IMR-90 (cell line): ENCODE results near the gene SLC23A1. TPM values are rescaled to one million over a fixed set of nuclear protein-coding genes. Genes with fewer than 3 reads are reported as not detected.

Experiments used
- ATAC-seq: fragments of 200-7000 bp; cut with Tn5 transposase; 2 replicates; pipeline ENCODE4 v1.9.1; 2020; ENCODE audit warnings: low read depth, mild to moderate bottlenecking, moderate library complexity
- BruUV-seq: library from RNA; stranded (reverse); fragments of 400-500 nt; replicated peaks from 2 replicates; lab custom pipeline; 2021; lab: Mats Ljungman, UMichigan
- CTCF ChIA-PET: fragments of 300-600 bp; formaldehyde crosslinking; extraction: SDS; loops from one replicate; lab custom pipeline; 2021; ENCODE audit warnings: antibody characterized with exemption; lab: Yijun Ruan, JAX
- POLR2A ChIA-PET: fragments of 300-600 bp; sonication (Branson Sonifier 250); formaldehyde crosslinking; loops from one replicate; lab custom pipeline; 2022; ENCODE audit warnings: antibody characterized with exemption; ENCODE audit not compliant: unreplicated experiment; lab: Charles Lee
- DNase-seq: peaks from one replicate; pipeline ENCODE4 v3.0.0; 2013
- H2AFZ ChIP-seq: replicated peaks from 2 replicates; pipeline ENCODE3; 2013; ENCODE audit warnings: low read length, mild to moderate bottlenecking; ENCODE audit not compliant: poor library complexity
- H2AK5ac ChIP-seq: 2 replicates; pipeline ENCODE4 v1.6.1; 2013; ENCODE audit warnings: low read depth, low read length, inconsistent platforms
- H2AK9ac ChIP-seq: replicated peaks from 2 replicates; pipeline ENCODE3; 2013; ENCODE audit warnings: mild to moderate bottlenecking, low read depth, low read length, moderate library complexity; ENCODE audit not compliant: poor library complexity
- H2BK120ac ChIP-seq: 2 replicates; pipeline ENCODE4 v1.6.1; 2013; ENCODE audit warnings: low read depth, low read length, inconsistent platforms
- H2BK15ac ChIP-seq: 3 replicates; pipeline ENCODE4 v1.6.1; 2013; ENCODE audit warnings: low read depth, low read length, inconsistent platforms
- H2BK20ac ChIP-seq: 2 replicates; pipeline ENCODE4 v1.6.1; 2013; ENCODE audit warnings: low read depth, mild to moderate bottlenecking, inconsistent platforms, low read length, moderate library complexity
- H2BK5ac ChIP-seq: 2 replicates; pipeline ENCODE4 v1.6.1; 2013; ENCODE audit warnings: mild to moderate bottlenecking, low read depth, low read length, inconsistent platforms; ENCODE audit not compliant: poor library complexity, severe bottlenecking
- H3K14ac ChIP-seq: replicated peaks from 2 replicates; pipeline ENCODE4 v1.6.1; 2013; ENCODE audit warnings: low read depth, low read length, inconsistent platforms
- H3K18ac ChIP-seq: 2 replicates; pipeline ENCODE4 v1.6.1; 2013; ENCODE audit warnings: low read depth, low read length, control low read depth
- H3K23ac ChIP-seq: 2 replicates; pipeline ENCODE4 v1.6.1; 2013; ENCODE audit warnings: low read depth, low read length, inconsistent platforms
- H3K27ac ChIP-seq: 2 replicates; pipeline ENCODE4 v1.5.1; 2013; ENCODE audit warnings: mild to moderate bottlenecking, control low read depth, low read length; ENCODE audit not compliant: insufficient read depth
- H3K27me3 ChIP-seq: 2 replicates; pipeline ENCODE4 v1.6.1; 2013; ENCODE audit warnings: low read length; ENCODE audit not compliant: control insufficient read depth, insufficient read depth
- H3K36me3 ChIP-seq: 2 replicates; pipeline ENCODE4 v1.6.1; 2013; ENCODE audit warnings: low read length, mixed read lengths; ENCODE audit not compliant: control insufficient read depth, insufficient read depth
- H3K4ac ChIP-seq: 2 replicates; pipeline ENCODE4 v1.6.1; 2013; ENCODE audit warnings: low read depth, low read length, inconsistent platforms
- H3K4me1 ChIP-seq: 2 replicates; pipeline ENCODE4 v1.6.1; 2013; ENCODE audit warnings: low read length, mixed read lengths; ENCODE audit not compliant: control insufficient read depth, insufficient read depth
- H3K4me2 ChIP-seq: 2 replicates; pipeline ENCODE4 v1.6.1; 2013; ENCODE audit warnings: low read depth, mild to moderate bottlenecking, control low read depth, low read length, moderate library complexity
- H3K4me3 ChIP-seq: 2 replicates; pipeline ENCODE4 v1.5.1; 2013; ENCODE audit warnings: low read depth, mild to moderate bottlenecking, control low read depth, low read length, moderate library complexity; ENCODE audit not compliant: insufficient read depth
- H3K56ac ChIP-seq: 2 replicates; pipeline ENCODE4 v1.6.1; 2013; ENCODE audit warnings: low read length, inconsistent platforms; ENCODE audit not compliant: insufficient read depth; ENCODE audit errors: extremely low read depth
- H3K79me1 ChIP-seq, 2 experiments: 2 replicates each; pipeline ENCODE4 v1.6.1; 2013; ENCODE audit warnings: low read length in 2 of 2, inconsistent platforms in 1 of 2, low read depth in 1 of 2
- H3K9ac ChIP-seq: 2 replicates; pipeline ENCODE4 v1.6.1; 2013; ENCODE audit warnings: low read depth, low read length, control low read depth
- H3K9me1 ChIP-seq: 2 replicates; pipeline ENCODE4 v1.6.1; 2013; ENCODE audit warnings: low read length, inconsistent platforms; ENCODE audit not compliant: insufficient read depth
- H3K9me3 ChIP-seq: 2 replicates; pipeline ENCODE4 v1.6.1; 2013; ENCODE audit warnings: low read length; ENCODE audit not compliant: control insufficient read depth, insufficient read depth
- H4K20me1 ChIP-seq: 2 replicates; pipeline ENCODE4 v1.6.1; 2013; ENCODE audit warnings: low read length, inconsistent platforms; ENCODE audit not compliant: insufficient read depth
- H4K5ac ChIP-seq: 2 replicates; pipeline ENCODE4 v1.6.1; 2013; ENCODE audit warnings: mild to moderate bottlenecking, low read depth, low read length, control low read depth
- H4K8ac ChIP-seq, 2 experiments: 2 replicates each; pipeline ENCODE4 v1.6.1; 2013; ENCODE audit warnings: low read depth in 2 of 2, low read length in 2 of 2, control low read depth in 1 of 2, inconsistent platforms in 1 of 2
- H4K91ac ChIP-seq: 2 replicates; pipeline ENCODE4 v1.6.1; 2013; ENCODE audit warnings: low read depth, low read length, inconsistent platforms; ENCODE audit not compliant: insufficient read depth
- BHLHE40 ChIP-seq: fragments of 150-350 bp; IDR thresholded peaks from 2 replicates; pipeline ENCODE4 v1.6.1; 2016; ENCODE audit warnings: mild to moderate bottlenecking, low read depth, low read length
- CEBPB ChIP-seq: IDR thresholded peaks from 2 replicates; pipeline ENCODE4 v1.6.1; 2012; ENCODE audit warnings: low read depth, low read length, improper control_type of control experiment
- CHD1 ChIP-seq: IDR thresholded peaks from 2 replicates; pipeline ENCODE4 v1.6.1; 2012; ENCODE audit warnings: low read depth, low read length, improper control_type of control experiment
- CTCF ChIP-seq: conservative IDR thresholded peaks from 2 replicates; pipeline ENCODE4 v1.5.1; 2012; ENCODE audit warnings: mild to moderate bottlenecking, low read depth, low read length, improper control_type of control experiment
- FOS ChIP-seq: fragments of 150-350 bp; IDR thresholded peaks from 2 replicates; pipeline ENCODE4 v1.6.1; 2016; ENCODE audit warnings: low read depth, low read length
- MAFK ChIP-seq: IDR thresholded peaks from 2 replicates; pipeline ENCODE4 v1.6.1; 2012; ENCODE audit warnings: low read depth, low read length, improper control_type of control experiment
- MAZ ChIP-seq: IDR thresholded peaks from 2 replicates; pipeline ENCODE4 v1.6.1; 2012; ENCODE audit warnings: low read depth, mild to moderate bottlenecking, low read length, improper control_type of control experiment, moderate library complexity, borderline replicate concordance
- MXI1 ChIP-seq: IDR thresholded peaks from 2 replicates; pipeline ENCODE4 v1.6.1; 2012; ENCODE audit warnings: low read depth, mild to moderate bottlenecking, low read length, moderate library complexity, borderline replicate concordance
- NFE2L2 ChIP-seq: fragments of 150-350 bp; IDR thresholded peaks from 2 replicates; pipeline ENCODE4 v1.6.1; 2016; ENCODE audit warnings: low read depth, mild to moderate bottlenecking, low read length
- POLR2A ChIP-seq: IDR thresholded peaks from 2 replicates; pipeline ENCODE4 v1.6.1; 2012; ENCODE audit warnings: mild to moderate bottlenecking, low read depth, low read length
- RAD21 ChIP-seq: IDR thresholded peaks from 2 replicates; pipeline ENCODE4 v1.6.1; 2012; ENCODE audit warnings: low read length, improper control_type of control experiment
- RCOR1 ChIP-seq: IDR thresholded peaks from 2 replicates; pipeline ENCODE4 v1.6.1; 2012; ENCODE audit warnings: mild to moderate bottlenecking, low read length, improper control_type of control experiment; ENCODE audit not compliant: insufficient replicate concordance
- RFX5 ChIP-seq: IDR thresholded peaks from 2 replicates; pipeline ENCODE4 v1.8.0; 2012; ENCODE audit warnings: low read depth, mild to moderate bottlenecking, low read length, moderate library complexity
- WGBS, 2 experiments: methylation state at CpG; one replicate each; pipeline versions ENCODE4 v1.1.5 to v1.1.7; 2013; ENCODE audit warnings: missing lambda C conversion rate in 2 of 2; ENCODE audit not compliant: insufficient read length in 1 of 2; ENCODE audit errors: extremely low coverage in 2 of 2; 5-methylcytosine and 5-hydroxymethylcytosine counted together
- dilution Hi-C: fragments of 300-500 bp; cut with HindIII; formaldehyde crosslinking; loops from one replicate; pipeline ENCODE4 v1.14.3; 2018; ENCODE audit warnings: low sequenced_read_pairs; ENCODE audit not compliant: unreplicated experiment
- in situ Hi-C: fragments of 300-500 bp; cut with MboI; formaldehyde crosslinking; loops from 3 replicates; pipeline ENCODE4 v1.14.3; 2019; ENCODE audit warnings: low sequenced_read_pairs, inconsistent platforms, mixed read lengths
- intact Hi-C: fragments of 100-400 bp; cut with micrococcal nuclease; formaldehyde crosslinking; loops from 2 replicates; pipeline ENCODE4 v1.10.0; 2022
- polyA plus RNA-seq, 3 experiments: library from polyadenylated mRNA; depleted of rRNA; stranded (reverse); fragments of >200 nt; gene quantifications; 2 replicates each; pipeline ENCODE4 v1.2.3, GENCODE V29; 2012; ENCODE audit warnings: low replicate concordance in 1 of 3
- total RNA-seq: library from RNA; depleted of rRNA; stranded (reverse); fragments of >200 nt; gene quantifications from 2 replicates; pipeline ENCODE4 v1.2.3, GENCODE V29; 2012

Gene SLC23A1
- total and polyA plus RNA-seq, 2 of the 4 experiments (the other 2 are of a cell fraction), result not detected

- Histone ChIP-seq H3K27me3 (no peaks in the 10 kb centered on the region), H3K56ac (no peak overlapping the region), H3K14ac (no peak overlapping the region), H2BK120ac (no peak overlapping the region), H3K36me3 (peaks cover 17% of the 10 kb centered on the region), H3K79me1 (no peaks in the 10 kb centered on the region; a peak in 1 of 4 replicates), H2BK15ac (no peak overlapping the region), H4K20me1 (no peaks in the 10 kb centered on the region), H3K9me1 (0 out of 2 replicates have a peak, but pooled peaks cover 7% of the 10 kb centered on the region), H3K9ac (no peak overlapping the region), H4K8ac (no peak overlapping the region), H4K5ac (no peak overlapping the region), H3K4me1 (peaks cover 2% of the 10 kb centered on the region; the same call in 1 of the 2 replicates), H2AK5ac (no peak overlapping the region), H2BK5ac (no peak overlapping the region), H3K9me3 (no peaks in the 10 kb centered on the region), H3K4ac (no peak overlapping the region), H4K91ac (no peak overlapping the region), H3K23ac (no peak overlapping the region), H3K4me3 (no peak overlapping the region), H3K27ac (no peak overlapping the region), H3K4me2 (no peak overlapping the region), H2BK20ac (no peak overlapping the region), H3K18ac (no peak overlapping the region), H2AK9ac (no peak overlapping the region), H2AFZ (no peak overlapping the region)
- intact Hi-C loops (no loop called here), in situ Hi-C loops (no loop called here), dilution Hi-C loops (no loop called here)
- BruUV-seq, result no TSS peak
- CTCF ChIA-PET, result interaction anchor here (1.0 to 1.8 kb wide), 3 partner anchors 9 to 88 kb away, joined by 4 read pairs; partner anchors contain the start of gene DNAJC18
- no CpG with 5 or more reads among the region's 2 CpGs for WGBS, 2 experiments
- ATAC-seq (no peak), DNase-seq (no peak)
- TF ChIP-seq FOS, result no peak
- TF ChIP-seq MAZ, result no peak
- TF ChIP-seq CEBPB, result no peak
- TF ChIP-seq POLR2A, result no peak
- no peak for TF ChIP-seq BHLHE40
- no peak for TF ChIP-seq RCOR1
- no peak for TF ChIP-seq CHD1
- TF ChIP-seq NFE2L2, result no peak
- TF ChIP-seq MAFK, result no peak
- TF ChIP-seq RFX5, result no peak
- no peak for TF ChIP-seq MXI1
- no peak for TF ChIP-seq RAD21
- no peak for TF ChIP-seq CTCF
- POLR2A ChIA-PET, result no interaction called here
Measured at GRCh38 chr5:139430015-139430414, 46.9 kb upstream of the SLC23A1 start.
